AG04450 (cell line): ENCODE measurements around the gene GGT5. TPM values are rescaled to one million over a fixed set of nuclear protein-coding genes. Genes with fewer than 3 reads are reported as not detected.
"Not testable (repeated sequence)": the region's sequence is repeated elsewhere in the genome, so short reads cannot be mapped to it uniquely, and the experiment has no call there.

Experiments used
- CTCF ChIA-PET: fragments of 300-600, 350-600 bp; formaldehyde crosslinking; extraction: SDS; loops from one replicate; lab custom pipeline; 2022; ENCODE audit warnings: antibody characterized with exemption, inconsistent platforms; lab: Charles Lee
- POLR2A ChIA-PET: fragments of 350-600 bp; formaldehyde crosslinking; extraction: SDS; loops from one replicate; lab custom pipeline; 2021; ENCODE audit warnings: antibody characterized with exemption, inconsistent platforms; lab: Yijun Ruan, JAX
- DNase-seq: peaks from one replicate; pipeline ENCODE4 v3.0.0-alpha.2; 2011; ENCODE audit warnings: low read depth, low spot score
- H3K27ac ChIP-seq: one replicate; pipeline ENCODE4 v1.5.1; 2012; ENCODE audit warnings: low read depth, low read length, control low read depth
- H3K27me3 ChIP-seq: one replicate; pipeline ENCODE4 v1.6.0; 2012; ENCODE audit warnings: low read length; ENCODE audit not compliant: control insufficient read depth, insufficient read depth
- H3K4me3 ChIP-seq: 2 replicates; pipeline ENCODE4 v1.5.1; 2011; ENCODE audit warnings: mild to moderate bottlenecking, low read depth, low read length, control low read depth
- H3K9me3 ChIP-seq: 2 replicates; pipeline ENCODE4 v1.5.1; 2012; ENCODE audit warnings: low read length; ENCODE audit not compliant: control insufficient read depth, insufficient read depth
- CTCF ChIP-seq: IDR thresholded peaks from 2 replicates; pipeline ENCODE4 v1.5.1; 2011; ENCODE audit warnings: low read depth, low read length, control low read depth, inconsistent platforms
- polyA plus RNA-seq: library from polyadenylated mRNA; depleted of rRNA; stranded (reverse); fragments of >200 nt; gene quantifications from 2 replicates; pipeline ENCODE4 v1.2.3, GENCODE V29; 2011

The GGT5 gene
- polyA plus RNA-seq, 1 experiment, result 4.4 TPM

GRCh38 chr22:24216541-24217209, 28.2 kb downstream of the GGT5 start:
- Histone ChIP-seq H3K27me3 (no peaks in the 10 kb centered on the region), H3K9me3 (peaks cover 7% of the 10 kb centered on the region), H3K4me3 (no peak overlapping the region), H3K27ac (no peak overlapping the region)
- ChIA-PET CTCF (interaction anchor here (1.8 kb wide), 1 partner anchor 14 kb away, joined by 4 read pairs; no protein-coding TSS in a partner anchor), POLR2A (no interaction called here)
- DNase-seq, result no peak
- no peak for TF ChIP-seq CTCF

GRCh38 chr22:24214467-24215285, 30.2 kb downstream of the GGT5 start:
- Histone ChIP-seq H3K27me3 (no peaks in the 10 kb centered on the region), H3K9me3 (peaks cover 7% of the 10 kb centered on the region), H3K27ac (no peak overlapping the region), H3K4me3 (no peak overlapping the region)
- ChIA-PET CTCF (interaction anchor here (1.0 kb wide), 1 partner anchor 20 kb away, joined by 3 read pairs; no protein-coding TSS in a partner anchor), POLR2A (no interaction called here)
- DNase-seq, result no peak
- no peak for TF ChIP-seq CTCF

- H3K4me3 ChIP-seq, POLR2A ChIA-PET, CTCF ChIA-PET, H3K9me3 ChIP-seq, DNase-seq, H3K27me3 ChIP-seq, H3K27ac ChIP-seq: not testable (repeated sequence)
These were observed 31.8 kb downstream of the GGT5 start for GRCh38 chr22:24213111-24213510.

- H3K27me3 ChIP-seq, H3K4me3 ChIP-seq, DNase-seq, POLR2A ChIA-PET, H3K27ac ChIP-seq, H3K9me3 ChIP-seq: not testable (repeated sequence)
- CTCF ChIA-PET, result interaction anchor here (0.7 kb wide), 1 partner anchor 673 kb away, joined by 3 read pairs; no protein-coding TSS in a partner anchor
These were observed 33.2 kb downstream of the GGT5 start for GRCh38 chr22:24211716-24212115.

GRCh38 chr22:24210409-24210808, 34.5 kb downstream of the GGT5 start:
- POLR2A ChIA-PET, H3K4me3 ChIP-seq, H3K9me3 ChIP-seq, H3K27me3 ChIP-seq, DNase-seq, CTCF ChIA-PET, H3K27ac ChIP-seq: not testable (repeated sequence)

GRCh38 chr22:24209687-24210086, 35.2 kb downstream of the GGT5 start:
- no peak for TF ChIP-seq CTCF
- DNase-seq, result no peak
- Histone ChIP-seq H3K27me3 (no peaks in the 10 kb centered on the region), H3K9me3 (peaks cover 2% of the 10 kb centered on the region; the same call in 1 of the 2 replicates), H3K27ac (no peak overlapping the region), H3K4me3 (no peak overlapping the region)
- POLR2A ChIA-PET, result no interaction called here
- CTCF ChIA-PET, result no interaction called here
